Stimulated activated CD8-positive, alpha-beta memory T cell treated with anti-CD3 and anti-CD28 coated beads, Interleukin-7, amount 100 ng/mL, for 1 hour (primary cell): Measurements from ENCODE around the gene AFAP1L2.

Experiments used
- DNase-seq, 2 donors: peaks; one replicate each; pipeline ENCODE4 v3.0.0-alpha.2; 2020; ENCODE audit warnings: low read depth in 2 of 2

Gene AFAP1L2

DNA sequence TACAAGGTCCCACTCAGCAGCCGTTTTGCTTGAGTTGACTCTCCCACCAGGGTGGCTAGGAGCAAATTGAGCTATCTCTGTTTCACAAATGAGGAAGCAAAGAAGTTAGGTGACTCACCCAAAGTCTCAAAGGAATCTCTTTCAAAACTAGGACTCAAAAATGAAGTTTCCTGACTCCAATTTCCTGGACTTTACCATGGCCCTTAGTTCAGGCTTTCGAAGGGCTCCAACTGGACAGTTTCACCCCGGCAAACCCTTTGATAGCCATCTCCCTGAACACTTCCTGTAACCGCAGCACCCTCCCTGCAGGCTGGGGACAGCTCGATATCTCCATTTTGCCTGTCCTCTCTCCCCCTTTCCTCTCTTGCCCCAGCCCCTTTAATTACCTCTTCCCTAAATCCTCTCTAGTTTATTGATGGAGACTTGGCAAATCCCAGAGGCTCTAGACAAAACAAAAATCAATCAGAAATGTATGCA, 4.7 kb upstream of the AFAP1L2 start:
- no peak for DNase-seq

DNA sequence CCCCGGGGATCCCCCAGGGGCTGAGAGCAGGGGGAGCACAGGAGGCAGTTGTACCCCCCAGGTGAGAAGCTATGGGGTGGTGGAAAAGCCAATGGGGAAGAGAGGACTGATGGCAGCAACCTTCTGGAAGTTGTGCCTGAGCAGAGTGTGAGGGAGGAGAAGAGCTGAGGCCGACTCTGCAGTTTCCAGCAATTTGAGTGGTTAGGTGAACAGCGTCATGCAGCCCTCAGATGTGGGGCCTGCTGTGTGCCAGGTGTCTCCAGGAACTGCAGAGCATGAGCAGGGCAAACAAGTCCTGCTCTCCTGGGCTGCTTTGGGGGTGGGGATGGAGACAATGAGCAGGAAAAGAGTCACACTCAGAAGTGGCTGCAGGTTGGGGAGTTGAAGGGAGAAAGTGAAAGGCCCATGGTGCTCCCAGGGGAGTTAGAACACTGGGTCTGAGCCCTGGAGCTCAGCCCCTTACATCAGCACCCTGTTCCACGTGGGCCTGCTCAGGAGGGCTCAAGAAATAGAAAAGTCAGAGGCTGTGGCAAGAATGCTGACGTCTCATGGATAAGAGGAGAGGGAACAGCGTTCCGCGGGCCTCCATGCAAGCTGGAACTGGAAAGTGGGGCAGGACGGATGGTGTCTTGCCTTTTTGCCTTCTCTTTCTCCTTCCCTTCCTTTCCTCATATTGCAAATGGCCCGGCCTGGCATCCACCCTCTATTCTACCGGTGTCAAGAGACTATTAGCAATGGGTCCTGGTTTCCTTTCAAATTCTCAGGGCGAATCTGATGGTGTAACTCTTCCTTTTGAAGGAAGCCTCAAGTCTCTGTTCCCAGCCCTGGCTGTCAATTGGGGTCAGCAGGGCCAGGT, 4.0 kb upstream of the AFAP1L2 start:
- DNase-seq, result no peak

DNA sequence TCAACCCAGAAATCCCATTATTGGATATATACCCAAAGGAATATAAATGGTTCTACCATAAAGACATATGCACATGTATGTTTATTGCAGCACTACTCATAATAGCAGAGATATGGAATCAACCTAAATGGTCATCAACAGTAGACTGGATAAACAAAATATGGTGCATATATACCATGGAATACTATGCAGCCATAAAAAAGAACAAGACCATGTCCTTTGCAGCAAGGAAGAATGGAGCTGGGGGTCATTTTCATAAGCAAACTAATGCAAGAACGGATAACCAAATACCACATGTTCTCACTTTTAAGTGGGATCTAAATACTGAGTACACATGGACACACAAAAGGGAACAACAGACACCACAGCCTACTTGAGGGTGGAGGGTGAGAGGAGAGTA, 2.2 kb upstream of the AFAP1L2 start:
- DNase-seq, result no peak

DNA sequence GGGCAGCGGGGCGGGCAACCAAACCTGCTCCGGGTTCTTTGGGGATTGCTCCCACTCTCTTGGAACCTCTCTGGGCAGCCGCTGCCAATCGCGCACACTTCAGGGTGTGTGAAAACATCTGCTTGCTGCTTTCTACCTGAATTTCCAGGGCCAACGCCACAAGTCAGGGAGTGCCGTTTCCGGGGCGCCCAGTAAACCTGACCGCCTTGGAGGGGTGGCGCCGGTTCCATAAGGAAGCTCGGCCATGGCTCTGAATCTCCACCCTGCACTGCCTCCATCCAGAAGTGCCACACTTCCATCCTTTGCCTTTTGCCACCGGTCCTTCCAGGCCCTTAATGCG, 679 bp upstream of the AFAP1L2 start:
- no peak for DNase-seq

DNA sequence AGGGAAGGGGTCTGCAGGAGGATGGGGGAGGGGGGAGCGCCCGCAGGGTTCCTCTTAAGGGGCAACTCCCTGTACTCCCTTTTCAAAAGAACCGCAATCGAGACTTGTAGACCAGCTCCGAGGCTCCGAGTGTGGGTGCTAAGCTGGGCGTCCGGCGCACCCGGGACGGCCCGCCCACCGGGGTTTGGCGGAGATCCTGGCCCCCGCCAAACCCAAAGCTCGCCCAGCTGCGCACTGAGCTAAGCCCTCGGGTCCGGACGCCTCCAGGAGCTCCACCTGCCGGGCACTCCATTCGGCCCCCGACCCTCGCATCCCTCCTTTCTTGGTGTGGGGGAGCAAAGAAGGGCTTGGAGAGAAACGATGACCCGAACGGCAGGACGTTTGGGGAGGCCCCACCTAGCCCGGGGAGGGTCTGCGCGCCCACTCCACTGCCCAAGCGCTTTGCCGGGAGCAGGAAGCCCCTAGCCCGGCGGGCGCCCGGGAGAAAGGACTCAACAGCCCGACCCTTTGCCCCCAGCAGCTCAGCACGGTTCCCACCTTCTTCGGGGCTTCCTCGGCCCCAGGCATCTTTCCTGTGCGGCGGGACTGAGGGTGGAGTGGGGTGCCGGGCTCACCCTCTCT, 651 bp downstream of the AFAP1L2 start:
- DNase-seq, result no peak

DNA sequence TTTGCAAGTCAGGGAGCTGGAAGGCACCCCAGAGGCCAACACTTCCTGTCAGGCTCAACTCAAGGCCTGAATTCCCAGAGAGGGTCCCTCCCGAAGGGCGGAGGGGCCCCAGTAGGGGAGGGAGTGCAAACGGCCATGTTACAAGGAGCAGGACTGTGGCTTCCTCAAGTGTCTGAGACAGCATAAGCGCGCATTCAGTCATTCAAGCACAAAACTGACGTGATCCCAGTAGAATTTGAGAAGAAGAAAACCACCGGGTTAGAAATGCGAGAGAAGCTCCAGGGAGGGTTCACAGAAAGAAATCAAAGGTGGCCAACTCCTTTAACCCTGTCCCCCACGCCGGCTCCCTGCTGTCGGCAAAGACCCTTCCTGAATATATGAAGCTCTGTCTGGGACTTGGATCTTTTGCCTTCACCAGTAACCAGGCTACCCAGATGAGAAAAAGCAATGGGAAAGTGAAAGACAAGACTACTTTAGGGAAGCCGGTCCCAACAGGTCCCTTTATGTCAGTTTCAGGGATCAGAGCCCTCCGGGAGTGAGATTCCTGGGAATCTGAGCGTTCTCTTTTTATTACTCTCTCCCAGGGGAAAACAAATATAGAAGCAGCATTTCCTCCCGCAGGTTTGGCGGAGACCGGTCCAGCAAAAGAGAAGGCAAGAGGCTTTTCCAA, 1.3 kb downstream of the AFAP1L2 start:
- DNase-seq, result no peak

DNA sequence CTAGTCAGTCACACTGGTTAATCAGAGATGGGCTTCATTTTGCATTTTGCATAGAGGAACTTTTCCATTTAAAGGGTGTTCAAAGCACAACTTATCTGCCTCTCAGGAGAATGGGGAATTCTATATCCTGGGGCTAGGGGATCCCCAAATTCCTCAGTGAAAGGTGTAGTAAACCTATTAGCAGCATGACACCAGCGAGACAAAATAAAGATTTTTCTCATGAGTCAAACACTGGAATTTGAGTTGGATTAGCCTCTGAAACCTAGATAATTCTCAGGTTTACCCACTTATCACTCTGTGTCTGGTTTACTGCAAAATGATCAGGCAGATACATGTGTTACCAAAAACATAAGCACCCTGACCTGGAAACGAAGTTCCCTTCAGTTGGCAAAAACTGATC, 2.1 kb downstream of the AFAP1L2 start:
- DNase-seq, result no peak

DNA sequence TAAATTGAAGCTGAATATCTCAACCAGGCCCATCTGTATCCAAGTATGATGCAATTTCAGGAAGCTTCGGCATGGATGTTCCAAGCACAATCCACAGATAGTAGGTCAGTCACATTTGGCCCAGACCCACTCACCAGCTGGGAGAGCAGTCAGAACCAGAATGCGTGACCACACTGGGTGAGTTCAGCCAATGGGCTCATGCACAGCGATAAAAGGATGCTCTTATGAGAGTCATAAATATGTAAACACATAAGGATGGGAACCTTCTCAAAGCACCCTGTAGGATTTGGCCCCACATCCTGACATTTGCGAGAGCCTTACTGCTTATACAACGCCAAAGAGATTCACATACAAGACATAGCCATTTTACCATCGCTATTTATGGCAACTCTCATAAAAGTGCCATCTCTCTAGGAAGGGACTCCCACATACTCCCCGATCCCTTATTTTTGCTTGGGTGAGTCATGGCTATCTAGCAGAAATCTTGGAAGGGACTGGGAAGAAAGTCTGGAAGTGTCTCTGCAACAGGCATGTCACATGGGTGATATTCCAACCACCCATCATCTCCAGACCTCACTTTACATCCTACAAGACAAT, 3.0 kb downstream of the AFAP1L2 start:
- no peak for DNase-seq

DNA sequence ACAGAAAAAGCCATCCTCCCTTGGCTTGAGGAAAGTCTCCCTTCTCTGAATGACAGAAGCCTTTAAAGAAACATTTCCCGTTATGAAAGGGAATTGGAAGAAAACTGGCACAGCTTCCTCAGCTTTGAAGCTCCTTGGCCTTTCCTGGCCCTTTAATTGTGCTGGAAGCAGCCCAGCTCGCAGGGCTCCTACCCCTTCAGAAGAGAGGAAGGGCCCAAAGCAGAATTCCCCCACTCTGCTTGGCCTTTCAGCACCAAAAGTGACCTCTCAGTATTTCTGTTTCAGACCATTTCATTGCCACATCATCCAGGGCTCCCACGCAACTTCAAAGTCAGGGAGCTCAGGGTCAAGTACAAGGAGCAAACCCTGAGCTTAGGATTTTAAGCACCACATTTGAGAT, 4.2 kb downstream of the AFAP1L2 start:
- DNase-seq, result no peak

DNA sequence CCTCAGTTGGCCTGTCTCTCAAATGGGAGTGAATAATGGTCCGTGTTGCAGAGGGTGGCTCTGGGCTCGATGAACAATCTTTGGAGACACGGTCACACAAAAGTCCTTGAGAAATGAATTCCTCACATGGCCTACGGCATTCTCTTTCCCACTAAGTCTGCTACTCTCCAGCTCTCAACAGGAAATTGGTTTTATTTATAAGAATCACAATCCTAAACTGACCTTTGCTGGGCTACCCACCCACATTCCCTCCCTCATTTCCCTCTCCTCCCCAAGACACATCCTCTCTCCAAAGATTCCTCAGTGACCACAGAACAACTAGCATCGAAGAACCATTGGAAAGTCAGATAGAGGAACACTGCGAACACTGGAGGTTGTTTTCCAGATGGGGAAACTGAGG, 4.7 kb downstream of the AFAP1L2 start:
- no peak for DNase-seq

DNA sequence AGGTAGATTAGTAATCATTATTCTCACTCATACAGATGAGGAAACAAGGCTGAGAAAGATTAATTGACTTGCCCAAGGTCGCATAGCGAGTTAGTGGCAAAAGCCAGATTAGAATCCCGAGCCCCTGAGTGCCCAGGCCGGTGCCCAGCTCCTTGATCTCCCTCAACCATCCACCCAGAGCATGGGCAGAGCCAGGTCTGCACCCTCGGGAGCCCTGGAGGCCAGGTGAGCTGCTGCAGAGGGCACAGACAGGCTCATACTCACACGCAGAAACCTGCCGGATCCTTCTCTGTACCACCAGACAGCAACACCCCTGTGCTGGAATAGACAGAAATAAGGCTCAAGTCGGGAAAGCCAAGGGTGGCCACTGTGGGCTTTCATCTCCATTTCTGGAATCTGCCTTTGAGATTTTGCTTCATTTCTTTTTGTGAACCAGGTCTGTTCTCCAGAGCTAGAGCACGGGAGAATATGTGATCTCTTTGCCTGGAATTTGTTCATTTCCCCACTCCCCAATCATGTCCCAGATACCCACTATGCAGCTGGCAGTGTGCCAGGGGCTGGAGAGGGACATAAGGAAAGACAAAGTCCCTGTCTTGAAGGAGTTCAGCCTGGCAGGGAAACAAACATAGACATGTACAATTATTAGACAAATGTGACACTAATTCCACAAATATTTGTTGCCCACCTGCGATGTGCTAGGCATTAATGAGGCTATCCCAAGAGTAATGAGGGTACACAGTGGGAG, 5.5 kb downstream of the AFAP1L2 start:
- DNase-seq, result no peak

DNA sequence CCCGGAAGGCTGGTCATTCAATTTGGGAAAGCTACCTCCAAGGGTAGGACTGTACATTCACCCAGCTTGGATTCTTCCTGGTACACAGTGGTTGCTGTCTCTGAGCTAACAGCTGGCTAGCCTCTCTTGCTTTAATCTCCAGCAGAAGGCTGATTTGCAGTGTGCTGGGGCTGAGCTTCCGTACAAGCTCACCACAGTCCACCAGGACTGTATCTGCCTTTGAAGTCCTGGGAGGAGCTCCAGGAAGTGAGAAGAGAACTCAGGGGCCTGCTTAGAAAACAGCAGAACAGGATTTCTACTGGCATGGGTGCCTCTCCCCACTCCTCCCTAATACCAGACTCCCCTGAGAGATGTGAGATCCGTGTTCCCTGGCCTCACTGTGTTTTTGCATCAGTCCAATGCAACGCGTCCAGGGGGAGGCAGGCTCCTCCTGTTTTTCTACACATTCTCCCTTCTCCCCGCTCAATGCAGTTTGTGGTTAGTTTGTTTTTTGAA, 6.6 kb downstream of the AFAP1L2 start:
- no peak for DNase-seq

DNA sequence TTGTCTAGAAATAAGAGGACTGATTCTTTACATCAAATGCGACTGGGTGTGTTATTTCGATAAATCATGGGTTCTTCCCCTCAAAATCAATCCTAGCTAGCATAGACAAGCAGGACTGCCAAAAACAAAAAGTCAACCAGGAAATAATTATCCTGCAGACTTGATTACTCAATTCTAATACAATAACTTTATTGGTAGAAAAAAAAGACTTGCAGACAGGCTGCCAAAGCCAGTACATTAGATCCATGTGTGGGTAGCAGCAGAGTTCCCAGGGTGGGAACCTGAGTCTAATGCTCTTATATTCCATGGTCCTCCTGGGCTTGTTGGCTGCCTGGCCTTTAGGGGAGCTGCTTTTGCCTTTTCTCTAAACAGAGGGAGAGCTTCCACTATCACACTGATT, 7.8 kb downstream of the AFAP1L2 start:
- no peak for DNase-seq

DNA sequence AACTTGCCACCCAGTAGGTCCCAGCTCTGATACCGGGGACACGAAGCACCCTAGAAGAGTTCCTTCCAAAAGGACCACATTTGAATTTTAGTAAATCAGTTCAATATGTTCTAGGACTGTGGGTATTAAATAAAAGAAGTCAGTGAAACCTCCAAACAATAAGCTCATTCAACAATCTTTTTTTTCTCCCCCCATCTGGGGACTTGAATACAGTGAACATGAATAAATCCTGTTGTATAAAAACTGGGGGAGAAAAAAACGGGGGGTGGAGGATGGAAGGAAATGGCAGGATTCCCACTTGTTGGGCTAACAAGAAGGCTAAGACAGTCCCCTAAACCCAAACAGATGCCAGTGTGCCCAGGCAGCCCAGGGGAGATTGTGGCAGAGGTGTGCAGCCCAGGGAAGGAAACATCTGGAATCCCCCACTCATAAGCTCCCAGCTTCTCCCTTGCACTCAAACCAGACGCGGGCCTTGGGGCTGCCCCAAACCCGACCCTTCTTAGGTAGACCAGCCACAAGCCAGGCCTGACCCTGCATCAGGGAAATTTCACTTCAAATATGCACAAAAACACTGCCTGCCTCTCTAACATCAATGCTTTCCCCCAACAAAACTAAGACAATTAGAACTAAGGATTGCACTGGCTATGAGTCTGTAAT, 8.8 kb downstream of the AFAP1L2 start:
- DNase-seq, result no peak

DNA sequence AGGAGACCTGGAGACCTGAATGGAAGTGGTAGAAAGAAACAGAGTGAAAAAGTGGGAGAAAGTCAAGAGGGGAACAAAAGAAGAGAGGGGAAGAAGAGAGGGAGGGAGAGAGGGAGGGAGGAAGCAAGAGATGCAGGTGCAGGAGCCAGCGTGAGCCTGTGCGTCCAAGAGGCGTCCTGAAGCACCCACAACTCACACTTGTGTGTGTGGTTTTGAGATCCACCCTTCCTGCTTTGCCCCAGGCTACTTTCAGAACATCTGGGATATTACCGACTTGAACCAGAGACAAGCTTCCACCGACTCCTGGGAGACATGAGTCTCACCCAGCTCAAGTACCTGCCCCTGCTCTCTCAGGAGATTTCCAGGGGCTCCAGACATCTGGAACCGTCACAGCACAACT, 9.8 kb downstream of the AFAP1L2 start:
- DNase-seq, result no peak

DNA sequence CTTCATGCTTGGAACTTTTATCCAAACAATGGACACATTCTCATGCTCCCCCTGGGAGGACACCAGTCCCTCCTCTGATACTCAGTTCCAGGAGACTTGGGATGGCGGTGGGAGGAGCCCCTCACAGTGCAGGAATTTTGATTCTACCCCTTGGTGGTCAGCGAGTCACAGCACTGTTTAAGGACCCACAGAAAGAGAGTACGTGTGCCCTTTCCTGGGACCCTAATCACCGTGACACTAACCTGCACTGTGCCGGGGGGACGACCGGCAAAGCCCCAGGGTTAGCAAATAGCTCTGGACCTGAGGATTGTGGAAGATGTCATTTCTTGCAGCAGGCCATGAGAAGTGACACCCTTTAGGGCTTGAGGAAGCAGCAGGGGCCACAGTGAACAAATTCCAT, 10.4 kb downstream of the AFAP1L2 start:
- no peak for DNase-seq

DNA sequence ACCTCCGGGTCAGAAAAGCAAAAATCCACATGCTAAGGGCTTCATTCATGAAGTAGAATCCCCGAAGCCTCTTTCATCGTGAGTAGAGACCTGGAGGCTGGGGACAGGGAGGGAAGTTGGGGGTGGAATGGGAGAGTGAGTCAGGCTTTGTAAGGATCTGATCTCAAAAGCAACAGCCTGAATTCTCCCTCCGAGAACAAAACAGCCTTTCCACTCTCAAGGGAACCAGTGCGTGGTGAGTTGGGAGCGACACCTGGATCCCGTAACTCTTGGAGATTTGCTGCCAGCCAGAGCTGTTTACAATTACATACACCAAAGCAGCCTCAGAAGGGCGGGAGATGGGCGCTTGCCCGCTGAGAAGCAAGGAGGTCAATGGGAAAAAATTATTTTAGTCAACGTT, 10.8 kb downstream of the AFAP1L2 start:
- no peak for DNase-seq

DNA sequence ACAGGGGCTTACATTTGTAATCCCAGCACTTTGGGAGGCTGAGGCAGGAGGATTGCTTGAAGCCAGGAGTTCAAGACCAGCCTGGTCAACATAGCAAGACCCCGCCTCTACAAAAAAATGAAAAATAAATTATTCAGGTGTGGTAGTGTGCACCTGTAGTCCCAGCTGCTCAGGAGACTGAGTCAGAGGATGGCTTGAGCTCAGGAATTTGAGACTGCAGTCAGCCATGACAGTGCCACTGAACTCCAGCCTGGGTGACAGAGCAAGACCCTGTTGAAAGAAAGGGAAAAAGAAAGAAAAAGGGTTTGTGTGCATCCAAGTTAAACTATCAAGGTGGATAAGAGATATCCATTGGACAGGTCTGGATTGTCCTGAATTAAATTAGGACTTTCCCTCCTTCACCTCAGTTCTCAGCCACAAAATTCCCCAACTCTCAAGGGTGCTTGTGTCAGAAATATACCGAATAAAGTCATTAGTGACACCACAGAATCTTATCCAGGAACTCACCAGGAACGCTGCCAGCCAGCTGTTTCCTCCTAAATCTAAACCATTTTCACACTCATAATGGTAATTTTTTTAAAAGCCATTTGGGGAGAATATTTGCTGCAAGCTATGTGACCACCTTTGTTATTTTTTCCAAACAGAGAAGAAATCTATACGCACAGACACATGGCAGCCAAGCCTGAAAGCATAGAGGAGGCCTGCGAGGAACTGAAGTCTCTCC, 12.0 kb downstream of the AFAP1L2 start:
- DNase-seq, result no peak

DNA sequence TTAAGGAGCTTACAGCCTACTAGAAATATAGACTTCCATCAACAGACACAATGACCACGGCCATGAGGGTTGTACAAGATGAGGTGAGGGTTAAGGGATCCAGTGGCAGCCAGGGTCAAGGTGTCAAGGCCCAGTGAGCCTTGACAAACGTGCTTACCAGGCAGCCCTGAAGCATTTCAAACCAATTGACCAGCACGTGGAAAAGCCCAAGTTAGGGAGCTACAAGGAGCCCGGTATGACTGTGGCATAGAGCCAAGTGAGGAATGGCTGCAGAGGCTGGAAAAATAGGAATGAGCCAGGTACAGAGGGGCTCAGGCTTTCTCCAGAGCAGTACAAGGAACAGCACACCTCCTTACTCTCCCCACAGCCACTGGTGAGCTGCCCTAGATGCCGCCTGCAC, 12.7 kb downstream of the AFAP1L2 start:
- no peak for DNase-seq

DNA sequence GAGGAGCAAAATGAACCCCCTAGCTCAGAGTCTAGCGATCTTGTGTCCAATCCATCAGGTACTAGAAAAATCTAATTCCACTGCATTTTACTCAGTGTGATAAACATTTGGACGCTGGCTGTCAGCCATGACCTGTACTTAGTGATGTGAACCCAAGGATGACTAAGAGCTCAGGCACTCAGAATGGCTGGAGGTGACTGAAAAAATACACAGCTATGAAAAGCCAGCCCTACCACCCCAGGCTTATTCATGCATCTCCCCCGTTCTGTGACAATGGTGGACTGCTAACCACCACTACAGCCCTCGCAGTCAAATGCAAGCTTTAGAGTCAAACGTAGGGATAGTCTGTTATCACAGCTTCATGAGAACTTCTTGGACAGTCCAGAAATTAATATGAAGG, 14.9 kb downstream of the AFAP1L2 start:
- DNase-seq, result no peak

DNA sequence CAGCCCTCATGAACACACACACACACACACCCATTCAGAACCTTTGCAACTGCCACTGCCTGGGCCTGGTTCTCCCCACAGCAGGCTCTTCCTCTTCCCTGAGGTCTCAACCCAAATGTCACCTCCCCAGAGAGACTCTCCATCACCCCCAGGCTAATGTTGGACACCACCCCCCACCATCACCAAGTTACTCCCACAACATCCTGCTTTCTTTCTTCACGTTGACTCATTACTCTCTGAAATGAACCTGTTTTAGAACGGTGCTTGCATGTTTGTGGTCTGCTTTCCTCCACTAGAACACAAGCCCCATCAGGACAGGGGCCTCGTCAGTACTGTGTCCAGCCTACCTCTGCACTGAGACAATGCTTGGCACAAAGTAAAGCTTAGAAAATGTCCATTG, 16.0 kb downstream of the AFAP1L2 start:
- no peak for DNase-seq
